NB4 (cell line): ENCODE data around the gene UTS2.

Experiments
- CTCF ChIP-seq: IDR thresholded peaks from one replicate; pipeline ENCODE4 v1.5.1; 2012; ENCODE audit warnings: low read depth, low read length
- MYC ChIP-seq: IDR thresholded peaks from 2 replicates; pipeline ENCODE4 v1.6.1; 2011; ENCODE audit warnings: low read depth, low read length
- POLR2A ChIP-seq: IDR thresholded peaks from 2 replicates; pipeline ENCODE4 v1.6.1; 2011; ENCODE audit warnings: mild to moderate bottlenecking; ENCODE audit not compliant: insufficient read length; ENCODE audit errors: extremely low read depth

GRCh38 chr1:7850786-7851185, 2.1 kb downstream of the UTS2 start:
- TF ChIP-seq POLR2A = no peak
- no peak for TF ChIP-seq CTCF
- TF ChIP-seq MYC = no peak
